Measurements from ENCODE around the gene NPHS1.

Gene NPHS1

GRCh38 chr19:35860436-35860817, 8.1 kb upstream of the NPHS1 start:
- DNase-seq (ENCODE audit: low spot score), result no peak
- no peak for TF ChIP-seq CTCF (IDR thresholded peaks at IDR 0.05; ENCODE audit: borderline replicate concordance, control extremely low read depth, extremely low read depth, insufficient read depth, missing control alignments)
- in situ Hi-C loops (cut with MboI; ENCODE audit: low sequenced_read_pairs, unreplicated experiment), result no loop called here

- no peak for DNase-seq (ENCODE audit: low spot score)
- in situ Hi-C loops (cut with MboI; ENCODE audit: low sequenced_read_pairs, unreplicated experiment), result no loop called here
- no peak for TF ChIP-seq CTCF (IDR thresholded peaks at IDR 0.05; ENCODE audit: borderline replicate concordance, control extremely low read depth, extremely low read depth, insufficient read depth, missing control alignments)
Observed at GRCh38 chr19:35859414-35859813, 7.1 kb upstream of the NPHS1 start.

GRCh38 chr19:35858311-35858710, 6.0 kb upstream of the NPHS1 start:
- in situ Hi-C loops (cut with MboI; ENCODE audit: low sequenced_read_pairs, unreplicated experiment), result no loop called here
- TF ChIP-seq CTCF (IDR thresholded peaks at IDR 0.05; ENCODE audit: borderline replicate concordance, control extremely low read depth, extremely low read depth, insufficient read depth, missing control alignments), result no peak
- no peak for DNase-seq (ENCODE audit: low spot score)

GRCh38 chr19:35856546-35857149, 4.3 kb upstream of the NPHS1 start, which contains the start of gene KIRREL2:
TSS of gene KIRREL2 (plus strand) at chr19:35856911. CDS start at chr19:35857120, 209 bp downstream.
- in situ Hi-C loops (cut with MboI; ENCODE audit: low sequenced_read_pairs, unreplicated experiment), result no loop called here
- no peak for TF ChIP-seq CTCF (IDR thresholded peaks at IDR 0.05; ENCODE audit: borderline replicate concordance, control extremely low read depth, extremely low read depth, insufficient read depth, missing control alignments)
- peak; percentile 73 for DNase-seq (ENCODE audit: low spot score)

- no peak for TF ChIP-seq CTCF (IDR thresholded peaks at IDR 0.05; ENCODE audit: borderline replicate concordance, control extremely low read depth, extremely low read depth, insufficient read depth, missing control alignments)
- in situ Hi-C loops (cut with MboI; ENCODE audit: low sequenced_read_pairs, unreplicated experiment), result no loop called here
- no peak for DNase-seq (ENCODE audit: low spot score)
Observed at GRCh38 chr19:35853038-35853756, 893 bp upstream of the NPHS1 start.

GRCh38 chr19:35851213-35852028, 883 bp downstream of the NPHS1 start:
- in situ Hi-C loops (cut with MboI; ENCODE audit: low sequenced_read_pairs, unreplicated experiment), result no loop called here
- no peak for TF ChIP-seq CTCF (IDR thresholded peaks at IDR 0.05; ENCODE audit: borderline replicate concordance, control extremely low read depth, extremely low read depth, insufficient read depth, missing control alignments)
- no peak for DNase-seq (ENCODE audit: low spot score)
